Epithelial cell of proximal tubule (primary cell): ENCODE results near the gene TRIP12. TPM values are rescaled to one million over a fixed set of nuclear protein-coding genes. Genes with fewer than 3 reads are reported as not detected.
"Not testable (repeated sequence)": the region's sequence is repeated elsewhere in the genome, so short reads cannot be mapped to it uniquely, and the experiment has no call there.

Experiments
- DNase-seq: peaks from one replicate; pipeline ENCODE4 v3.0.0-alpha.2; 2011; ENCODE audit warnings: low read depth
- H3K4me3 ChIP-seq: 2 replicates; pipeline ENCODE4 v1.5.1; 2011; ENCODE audit warnings: low read depth, mild to moderate bottlenecking, low read length
- total RNA-seq: library from RNA; depleted of rRNA; stranded (reverse); fragments of >200 nt; gene quantifications from 2 replicates; pipeline ENCODE4 v1.2.3, GENCODE V29; 2015
- TF ChIP-seq, protein P1 (sequence below): conservative IDR thresholded peaks from 2 replicates; pipeline ENCODE4 v1.5.1; 2012; ENCODE audit warnings: low read depth, mild to moderate bottlenecking, low read length

TRIP12 gene
- total RNA-seq, 1 donor from 2014 or later, result 84.1 TPM

DNA sequence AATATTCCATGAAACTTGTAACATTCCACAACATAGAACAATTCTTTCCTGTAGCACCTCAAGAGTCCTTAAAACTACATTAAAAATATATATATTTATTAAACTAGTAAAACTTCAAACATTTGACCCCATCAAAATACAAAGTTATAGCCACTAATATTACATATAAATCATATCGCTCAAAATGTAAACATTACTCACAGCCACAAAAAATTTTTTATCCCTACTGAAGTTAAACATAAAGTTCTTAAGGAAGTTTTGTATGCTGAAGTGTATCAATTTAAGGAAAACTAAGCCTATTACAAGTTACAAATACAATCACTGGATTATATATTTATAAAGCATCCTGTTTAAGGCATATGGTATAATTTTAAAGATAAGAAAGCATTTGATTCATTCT, 127.2 kb downstream of the TRIP12 start:
- TF ChIP-seq, protein P1, sequence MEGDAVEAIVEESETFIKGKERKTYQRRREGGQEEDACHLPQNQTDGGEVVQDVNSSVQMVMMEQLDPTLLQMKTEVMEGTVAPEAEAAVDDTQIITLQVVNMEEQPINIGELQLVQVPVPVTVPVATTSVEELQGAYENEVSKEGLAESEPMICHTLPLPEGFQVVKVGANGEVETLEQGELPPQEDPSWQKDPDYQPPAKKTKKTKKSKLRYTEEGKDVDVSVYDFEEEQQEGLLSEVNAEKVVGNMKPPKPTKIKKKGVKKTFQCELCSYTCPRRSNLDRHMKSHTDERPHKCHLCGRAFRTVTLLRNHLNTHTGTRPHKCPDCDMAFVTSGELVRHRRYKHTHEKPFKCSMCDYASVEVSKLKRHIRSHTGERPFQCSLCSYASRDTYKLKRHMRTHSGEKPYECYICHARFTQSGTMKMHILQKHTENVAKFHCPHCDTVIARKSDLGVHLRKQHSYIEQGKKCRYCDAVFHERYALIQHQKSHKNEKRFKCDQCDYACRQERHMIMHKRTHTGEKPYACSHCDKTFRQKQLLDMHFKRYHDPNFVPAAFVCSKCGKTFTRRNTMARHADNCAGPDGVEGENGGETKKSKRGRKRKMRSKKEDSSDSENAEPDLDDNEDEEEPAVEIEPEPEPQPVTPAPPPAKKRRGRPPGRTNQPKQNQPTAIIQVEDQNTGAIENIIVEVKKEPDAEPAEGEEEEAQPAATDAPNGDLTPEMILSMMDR, result no peak
- no peak overlapping the region for H3K4me3 ChIP-seq
- DNase-seq, result no peak

DNA sequence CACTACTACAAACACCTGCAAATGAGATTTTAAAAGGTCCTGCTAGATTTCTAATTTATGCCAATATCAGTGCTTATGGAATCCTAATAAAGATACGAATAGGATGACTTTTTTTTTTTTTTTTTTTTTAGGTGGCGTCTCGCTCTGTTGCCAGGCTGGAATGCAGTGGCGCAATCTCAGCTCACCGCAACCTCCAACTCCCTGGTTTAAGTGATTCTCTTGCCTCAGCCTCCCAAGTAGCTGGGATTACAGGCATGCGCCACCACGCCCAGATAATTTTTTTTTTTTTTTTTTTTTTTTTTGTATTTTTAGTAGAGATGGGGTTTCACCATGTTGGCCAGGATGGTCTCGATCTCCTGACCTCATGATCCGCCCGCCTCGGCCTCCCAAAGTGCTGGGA, 135.5 kb downstream of the TRIP12 start:
- DNase-seq, H3K4me3 ChIP-seq: not testable (repeated sequence)

DNA sequence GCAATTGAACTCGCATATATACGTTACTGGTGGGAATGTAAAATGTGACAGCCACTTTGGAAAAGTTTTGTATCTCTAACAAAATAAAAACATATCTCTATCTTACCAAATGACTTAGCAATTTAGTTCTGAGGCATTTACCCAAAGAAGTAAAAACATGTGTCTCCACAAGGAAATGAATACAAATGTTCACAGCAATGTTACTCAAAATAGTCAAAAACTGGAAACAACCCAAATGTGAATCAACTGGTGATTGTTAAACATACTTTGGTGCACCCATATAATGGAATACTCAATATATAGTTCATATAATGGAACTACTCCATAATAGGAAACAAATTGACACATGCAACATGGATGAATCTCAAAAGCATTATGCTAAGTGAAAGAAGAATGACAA, 137.0 kb downstream of the TRIP12 start:
- no peak overlapping the region for H3K4me3 ChIP-seq
- DNase-seq, result no peak
- TF ChIP-seq, protein P1, result no peak

DNA sequence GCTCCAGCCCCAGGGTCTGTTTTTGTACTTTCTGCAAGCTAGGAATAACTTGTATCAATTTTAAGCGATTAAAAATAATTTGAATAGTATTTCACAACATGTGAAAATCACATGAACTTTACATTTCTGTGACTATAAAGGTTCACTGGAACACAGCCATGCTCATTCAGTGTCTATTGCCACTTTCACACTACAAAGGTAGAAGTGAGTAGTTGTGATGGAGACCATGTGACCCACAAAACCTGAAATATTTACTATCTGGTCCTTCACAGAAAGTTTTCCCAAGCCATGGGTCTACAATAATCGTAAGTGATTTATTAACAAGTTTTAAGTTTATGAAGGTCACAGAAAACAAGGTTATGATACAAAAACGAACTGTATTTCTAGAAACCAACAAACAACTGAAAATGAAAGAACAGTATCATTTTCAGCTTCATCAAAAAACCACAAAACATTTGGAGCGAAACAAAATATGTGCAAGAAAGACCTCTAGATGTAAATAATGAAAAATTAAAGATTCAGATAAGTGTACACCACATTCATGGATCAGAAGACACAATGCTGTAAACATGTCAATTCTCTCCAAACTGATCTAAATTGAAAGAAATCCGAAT, 138.6 kb downstream of the TRIP12 start:
- no peak for DNase-seq
- TF ChIP-seq, protein P1, result no peak
- no peak overlapping the region for H3K4me3 ChIP-seq

DNA sequence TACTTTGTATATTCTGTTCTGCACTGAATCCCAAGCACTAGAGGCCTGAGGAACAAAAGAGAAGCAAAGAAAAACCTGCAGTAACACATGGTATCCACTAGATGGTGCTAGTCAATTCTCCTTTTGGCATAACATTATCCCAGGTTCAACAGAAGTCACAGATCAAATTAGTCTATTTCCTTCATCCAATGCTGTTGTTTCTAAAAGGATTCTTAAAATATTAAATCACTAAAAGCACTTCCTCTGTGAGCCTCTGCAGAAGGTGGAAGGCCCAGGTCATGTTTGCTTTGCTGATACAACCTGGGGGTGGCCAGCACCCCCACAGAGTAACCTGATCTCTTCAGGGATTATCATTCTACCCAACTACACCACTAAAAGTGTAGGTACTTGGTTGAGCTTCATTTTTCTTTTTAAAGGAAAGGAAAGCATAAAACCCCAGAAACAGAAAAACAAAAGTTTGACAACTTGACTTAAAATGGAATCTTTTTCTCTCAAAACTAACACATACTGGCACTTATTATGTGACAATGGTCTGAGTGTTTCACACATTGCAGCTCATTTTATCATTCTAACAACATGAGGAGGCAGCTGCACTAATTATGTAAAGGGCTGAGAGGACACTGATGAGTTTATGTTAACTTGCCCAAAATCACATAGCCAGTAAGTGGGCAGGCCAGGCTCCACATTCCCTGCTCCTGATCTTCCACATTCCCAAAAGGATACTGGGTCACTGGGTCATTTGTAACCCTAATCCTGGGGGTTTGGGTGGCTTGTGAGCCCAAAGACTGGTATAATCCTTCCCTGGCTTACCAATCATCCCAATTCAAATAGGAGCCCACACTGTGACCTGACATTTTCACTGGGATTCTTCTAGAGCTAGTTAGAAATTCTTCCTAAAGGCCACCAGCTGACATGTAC, 140.7 kb downstream of the TRIP12 start:
- no peak overlapping the region for H3K4me3 ChIP-seq
- DNase-seq, result peak; percentile 7
- TF ChIP-seq, protein P1, result peak; percentile 94

DNA sequence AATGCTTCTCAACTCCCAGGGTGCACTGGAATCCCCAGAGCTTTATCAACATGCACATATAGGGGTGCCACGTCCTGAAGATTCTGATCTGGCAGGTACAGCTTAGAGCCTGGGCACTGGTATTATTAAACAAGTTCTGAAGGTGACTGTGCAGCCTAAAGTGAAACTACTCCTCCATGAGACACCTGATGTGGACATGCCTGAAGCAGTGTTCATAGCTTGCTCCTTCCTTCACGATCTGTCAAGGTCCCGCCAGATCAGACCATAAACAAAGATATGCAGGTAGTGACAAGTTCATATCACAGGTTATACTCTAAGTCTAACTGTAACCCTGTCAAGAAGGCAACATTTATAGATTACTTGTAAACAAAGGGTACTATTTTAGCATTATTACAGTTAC, 142.2 kb downstream of the TRIP12 start:
- no peak overlapping the region for H3K4me3 ChIP-seq
- TF ChIP-seq, protein P1, result no peak
- DNase-seq, result no peak

DNA sequence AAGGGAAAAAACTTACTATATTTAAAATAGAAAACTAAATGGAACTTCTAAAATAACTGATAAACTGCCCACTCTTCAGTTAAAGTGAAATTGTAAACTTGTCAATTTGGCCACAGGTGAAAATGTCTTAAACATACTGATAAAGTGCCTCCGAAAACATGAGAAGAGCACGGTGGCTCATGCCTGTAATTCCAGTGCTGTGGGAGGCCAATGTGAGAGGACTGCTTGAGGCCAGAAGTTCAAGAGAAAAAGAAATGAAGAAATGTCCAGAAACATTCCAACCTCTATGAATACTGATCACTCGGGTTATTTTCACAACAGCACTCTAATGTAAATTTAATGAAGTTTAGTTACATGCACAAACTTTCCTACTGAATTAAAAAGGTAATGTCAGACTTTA, 144.1 kb downstream of the TRIP12 start:
- no peak for DNase-seq
- TF ChIP-seq, protein P1, result no peak
- no peak overlapping the region for H3K4me3 ChIP-seq
